GM04503 (cell line): ENCODE results near the gene ASXL1.
A peak's percentile ranks its signal among the peaks of the same experiment; 100 is the strongest.
"Not testable (repeated sequence)": the region's sequence is repeated elsewhere in the genome, so short reads cannot be mapped to it uniquely, and the experiment has no call there.

Experiments used
- DNase-seq: peaks from one replicate; pipeline ENCODE4 v3.0.0-alpha.2; 2012; ENCODE audit warnings: low read depth

Gene ASXL1

DNA sequence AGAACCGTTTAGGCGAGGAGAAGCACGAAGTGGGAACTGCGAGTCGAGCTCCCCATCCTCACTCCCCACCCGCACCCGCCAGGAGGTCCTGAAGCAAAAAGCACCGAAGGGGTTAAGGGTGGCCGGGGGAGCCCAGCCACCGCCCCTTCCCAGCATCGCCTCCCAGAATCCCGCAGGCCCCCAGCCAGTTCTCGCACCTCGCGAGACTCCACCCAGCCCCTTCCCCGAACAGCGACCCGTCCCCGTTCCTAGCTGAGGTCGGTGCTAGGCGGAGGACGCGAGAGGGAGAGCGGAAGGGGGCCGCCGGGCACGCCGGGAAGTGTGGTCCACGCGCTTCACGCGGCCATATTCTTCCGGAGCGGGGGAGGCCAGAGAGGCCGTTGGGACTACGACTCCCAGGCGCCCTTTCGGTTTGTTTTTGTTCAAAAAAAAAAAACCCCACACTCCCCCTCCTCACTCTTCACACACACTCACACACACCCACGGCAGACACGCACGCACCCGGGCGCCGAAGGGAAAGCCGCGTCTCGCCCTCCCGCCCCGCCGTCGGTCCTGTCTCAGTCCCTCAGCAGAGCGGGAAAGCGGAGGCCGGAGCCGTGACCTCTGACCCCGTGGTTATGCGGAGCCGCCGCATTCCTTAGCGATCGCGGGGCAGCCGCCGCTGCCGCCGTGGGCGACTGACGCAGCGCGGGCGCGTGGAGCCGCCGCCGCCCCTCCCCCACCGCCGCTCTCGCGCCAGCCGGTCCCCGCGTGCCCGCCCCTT lies at the start of gene ASXL1:
TSS of gene ASXL1 (plus strand) at position 463 of the 763 bp plus-strand sequence. CDS start 445 bp downstream, outside the sequence.
- DNase-seq = peak; percentile 71

DNA sequence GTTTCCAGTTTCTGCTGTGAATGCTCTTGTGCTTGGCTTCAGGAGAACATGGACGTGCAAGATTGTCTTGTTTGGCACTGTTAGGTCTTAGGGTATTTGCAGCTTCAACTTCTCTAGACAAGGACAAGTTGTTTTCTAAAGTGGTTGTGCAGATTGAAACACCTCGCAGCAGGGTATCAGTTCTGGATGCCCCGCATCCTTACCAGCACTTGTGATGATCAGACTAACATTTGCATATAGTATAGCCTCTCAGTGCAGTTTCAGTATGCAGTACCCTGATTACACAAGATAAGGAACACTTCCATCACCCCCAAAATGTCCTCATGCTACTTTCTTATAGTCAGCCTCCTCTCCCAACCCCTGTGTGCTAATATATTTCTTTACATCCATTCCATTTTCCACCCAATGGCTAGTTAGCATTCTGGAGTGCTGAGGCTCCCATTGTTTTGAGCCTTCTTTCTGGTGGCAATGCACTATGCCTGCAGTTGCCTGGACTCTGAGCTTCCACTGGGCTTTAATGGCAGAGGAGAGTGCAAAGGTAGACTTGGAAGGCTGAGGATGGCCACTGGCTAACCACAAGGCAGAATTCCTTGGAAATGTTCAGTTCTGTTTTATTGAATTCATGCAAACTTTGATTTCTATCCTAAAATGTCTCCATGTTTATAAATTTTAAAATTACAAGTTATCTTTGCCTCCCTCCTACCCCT lies 45.3 kb upstream of the ASXL1 start:
- no peak for DNase-seq

DNA sequence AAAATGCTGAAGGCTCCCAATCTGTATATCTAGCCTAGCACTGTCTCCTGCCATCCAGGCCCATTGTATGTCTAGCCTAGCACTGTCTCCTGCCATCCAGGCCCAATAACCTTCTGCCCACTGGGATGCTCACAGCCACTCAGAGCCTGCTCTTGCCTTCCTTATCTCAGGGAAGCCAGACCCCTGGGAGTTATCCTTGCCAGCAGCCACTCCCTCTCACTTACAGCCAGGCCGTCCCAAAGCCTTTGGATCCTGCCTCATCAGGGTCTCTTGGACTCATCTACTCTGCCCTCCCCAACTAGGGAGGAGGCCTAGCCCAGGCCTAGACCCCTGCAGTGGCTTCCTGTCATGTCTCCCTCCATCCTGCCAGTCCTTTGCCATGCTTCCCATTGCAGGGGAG lies 43.4 kb upstream of the ASXL1 start:
- DNase-seq = no peak

DNA sequence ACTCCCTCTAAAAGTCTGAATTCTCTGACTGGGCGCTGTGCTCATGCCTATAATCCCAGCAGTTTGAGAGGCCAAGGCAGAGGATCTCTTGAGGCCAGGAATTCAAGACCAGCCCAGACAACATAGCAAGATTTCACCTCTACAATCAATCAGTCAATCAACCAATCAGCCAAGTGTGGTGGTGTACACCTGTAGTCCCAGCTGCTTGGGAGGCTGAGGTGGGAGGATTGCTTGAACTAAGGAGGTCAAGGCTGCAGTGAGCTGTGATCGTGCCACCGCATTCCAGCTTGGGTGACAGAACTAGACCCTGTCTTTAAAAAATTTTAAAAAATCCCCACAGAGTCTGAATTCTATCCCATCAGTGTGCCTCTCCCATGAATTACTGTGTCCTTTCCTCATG lies 42.7 kb upstream of the ASXL1 start:
- no peak for DNase-seq

DNA sequence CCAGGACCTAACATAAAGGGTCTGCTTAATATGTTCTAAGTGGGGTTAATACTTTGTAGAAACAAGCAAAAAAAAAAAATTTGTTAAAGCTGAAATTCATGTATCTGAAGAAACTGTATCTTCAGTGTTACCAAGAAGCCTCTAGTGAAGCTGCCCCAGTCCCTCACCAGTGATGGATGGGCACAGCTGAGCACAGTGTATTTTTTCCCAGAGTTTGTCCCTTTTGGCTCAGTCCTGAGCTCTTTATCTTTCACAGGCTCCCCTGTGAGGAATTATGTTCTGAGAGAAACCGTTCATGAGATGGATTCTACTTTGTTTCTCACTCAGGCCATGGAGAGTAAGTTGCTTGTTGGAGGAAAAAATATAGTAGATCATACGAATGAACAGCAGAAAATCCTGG lies 42.2 kb upstream of the ASXL1 start:
- no peak for DNase-seq

DNA sequence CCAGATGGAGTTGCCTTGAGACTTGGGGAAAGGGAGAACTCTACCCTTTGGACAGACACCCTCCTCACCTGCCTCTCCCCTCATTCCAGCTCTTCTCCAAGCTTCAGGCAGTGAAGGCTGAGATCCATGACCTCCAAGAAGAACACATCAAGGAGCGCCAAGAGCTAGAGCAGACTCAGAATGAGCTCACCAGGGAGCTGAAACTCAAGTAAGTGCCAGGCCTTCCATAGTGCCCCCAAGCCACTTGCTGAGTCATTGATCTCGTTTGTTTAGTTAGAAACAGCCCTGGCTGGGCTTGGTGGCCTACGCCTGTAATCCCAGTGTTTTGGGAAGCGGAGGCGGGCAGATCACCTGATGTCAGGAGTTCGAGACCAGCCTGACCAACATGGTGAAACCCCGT lies 41.5 kb upstream of the ASXL1 start:
- DNase-seq = no peak

DNA sequence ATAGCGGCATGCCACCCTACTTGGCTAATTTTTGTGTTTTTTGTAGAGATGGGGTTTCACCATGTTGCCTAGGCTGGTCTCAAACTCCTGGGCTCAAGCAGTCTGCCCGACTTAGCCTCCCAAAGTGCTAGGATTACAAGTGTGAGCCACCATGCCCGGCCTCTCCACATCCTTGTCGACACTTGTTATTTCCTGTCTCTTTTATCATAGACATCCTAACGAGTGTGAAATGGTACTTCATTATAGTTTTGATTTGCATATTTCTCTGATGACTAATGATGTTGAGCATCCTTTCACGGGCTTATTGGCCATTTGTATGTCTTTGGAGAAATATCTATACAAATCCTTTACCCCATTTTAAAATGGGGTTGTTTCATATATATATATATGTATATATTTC lies 39.0 kb upstream of the ASXL1 start:
- DNase-seq = no peak

DNA sequence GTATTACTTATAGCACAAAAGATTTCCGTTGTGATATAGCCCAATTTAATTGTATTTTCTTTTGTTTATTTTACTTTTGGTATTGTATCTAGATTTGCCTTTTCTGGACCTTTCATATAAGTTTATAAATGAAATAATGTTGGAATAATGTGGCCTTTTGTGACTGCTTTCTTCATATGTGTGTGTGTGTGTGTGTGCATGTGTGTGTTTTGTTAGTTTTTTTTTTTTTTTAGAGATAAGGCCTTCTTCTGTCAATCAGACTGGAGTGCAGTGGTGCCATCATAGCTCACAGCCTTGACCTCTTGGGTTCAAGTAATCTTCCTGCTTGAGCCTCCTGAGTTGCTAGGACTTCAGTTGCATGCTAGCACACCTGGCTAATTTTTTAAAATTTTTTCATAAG lies 37.8 kb upstream of the ASXL1 start:
- DNase-seq = no peak

DNA sequence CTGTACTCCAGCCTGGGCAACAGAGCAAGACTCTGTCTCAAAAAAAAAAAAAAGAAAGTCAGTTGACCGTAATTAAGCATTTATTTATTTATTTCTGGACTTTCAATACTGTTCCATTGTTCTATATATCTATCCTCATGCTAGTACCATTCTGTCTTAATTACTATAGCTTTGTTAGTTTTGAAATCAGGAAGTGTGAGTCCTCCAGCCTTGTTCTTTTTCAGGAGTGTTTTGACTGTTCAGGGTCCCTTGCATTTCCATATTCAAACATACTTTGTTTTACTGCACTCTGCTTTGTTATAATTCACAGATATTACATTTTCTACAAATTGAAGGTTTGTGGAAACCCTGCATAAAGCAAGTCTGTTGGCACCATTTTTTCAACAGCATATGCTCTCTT lies 36.7 kb upstream of the ASXL1 start:
- no peak for DNase-seq

DNA sequence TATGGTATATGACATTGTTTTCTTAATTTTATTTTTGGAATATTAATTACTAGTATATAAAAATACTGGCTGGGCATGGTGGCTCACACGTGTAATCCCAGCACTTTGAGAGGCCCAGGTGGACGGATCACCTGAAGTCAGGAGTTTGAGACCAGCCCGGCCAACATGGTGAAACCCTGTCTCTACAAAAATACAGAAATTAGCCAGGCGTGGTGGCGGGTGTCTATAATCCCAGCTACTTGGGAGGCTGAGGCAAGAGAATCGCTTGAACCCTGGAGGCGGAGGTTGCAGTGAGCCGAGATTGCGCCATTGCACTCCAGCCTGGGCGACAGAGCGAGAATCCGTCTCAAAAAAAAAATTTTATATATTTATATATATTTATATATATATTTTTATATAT lies 35.9 kb upstream of the ASXL1 start:
- not testable (repeated sequence) for DNase-seq

DNA sequence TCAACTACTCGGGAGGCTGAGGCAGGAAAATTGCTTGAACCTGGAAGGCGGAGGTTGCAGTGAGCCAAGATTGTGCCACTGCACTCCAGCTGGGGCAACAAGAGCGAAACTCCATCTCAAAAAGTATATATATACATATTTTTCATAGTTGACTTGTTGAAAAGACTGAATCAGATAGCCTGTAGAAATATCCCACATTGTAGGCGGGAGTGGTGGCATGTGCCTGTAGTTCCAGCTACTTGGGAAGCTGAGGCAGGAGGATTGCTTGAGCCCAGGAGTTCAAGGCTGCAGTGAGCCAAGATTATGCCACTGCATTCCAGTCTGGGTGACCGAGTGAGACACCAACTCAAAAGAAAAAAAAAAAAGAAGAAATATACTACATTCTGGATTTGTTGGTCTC lies 34.4 kb upstream of the ASXL1 start:
- not testable (repeated sequence) for DNase-seq

DNA sequence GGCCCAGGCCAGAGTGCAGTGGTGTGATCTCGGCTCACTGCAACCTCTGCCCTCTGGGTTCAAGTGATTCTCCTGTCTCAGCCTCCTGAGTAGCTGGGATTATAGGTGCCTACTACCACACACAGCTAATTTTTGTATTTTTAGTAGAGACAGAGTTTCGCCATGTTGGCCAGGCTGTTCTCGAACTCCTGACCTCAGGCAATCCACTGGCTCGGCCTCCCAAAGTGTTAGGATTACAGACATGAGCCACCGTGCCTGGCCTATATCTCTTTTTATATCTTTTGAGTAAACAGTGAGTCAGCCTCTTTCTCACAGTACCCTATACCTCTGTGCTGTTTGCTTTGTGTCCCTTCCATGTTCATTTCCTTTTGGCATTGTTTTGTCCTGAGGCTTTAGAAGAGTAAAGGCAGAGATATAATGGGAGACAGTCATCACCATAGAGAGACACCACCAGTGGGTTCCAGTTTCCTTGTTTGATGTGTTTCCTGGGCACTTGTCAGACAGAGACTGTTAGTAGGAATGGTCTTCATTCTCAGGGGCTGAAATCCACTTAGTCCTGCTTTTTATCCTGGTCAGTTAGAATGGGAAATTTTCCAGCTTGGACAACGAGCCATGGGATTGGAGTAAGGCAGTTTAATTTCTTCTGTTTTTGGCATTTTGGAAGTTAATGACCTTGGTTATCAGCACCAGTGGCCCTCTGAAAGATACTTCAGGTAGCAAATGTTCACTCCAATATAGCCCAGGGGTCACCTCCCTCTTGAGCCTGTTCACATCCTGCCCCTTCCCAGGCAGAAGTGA lies 32.2 kb upstream of the ASXL1 start:
- DNase-seq = no peak

DNA sequence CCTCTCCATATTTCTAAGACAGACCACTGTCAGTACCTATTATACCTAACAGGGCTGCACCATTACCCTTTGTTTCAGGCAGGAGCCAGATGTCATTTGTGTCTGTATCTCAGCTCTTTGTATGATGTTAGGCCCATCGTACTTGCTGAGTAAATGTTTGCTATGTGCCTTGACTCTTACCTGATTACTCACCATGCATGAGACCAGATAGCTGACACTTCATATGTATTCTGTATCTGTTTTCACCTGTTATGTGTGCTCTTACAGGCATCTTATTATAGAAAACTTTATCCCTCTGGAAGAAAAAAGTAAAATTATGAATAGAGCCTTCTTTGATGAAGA lies 31.7 kb upstream of the ASXL1 start:
- no peak for DNase-seq

DNA sequence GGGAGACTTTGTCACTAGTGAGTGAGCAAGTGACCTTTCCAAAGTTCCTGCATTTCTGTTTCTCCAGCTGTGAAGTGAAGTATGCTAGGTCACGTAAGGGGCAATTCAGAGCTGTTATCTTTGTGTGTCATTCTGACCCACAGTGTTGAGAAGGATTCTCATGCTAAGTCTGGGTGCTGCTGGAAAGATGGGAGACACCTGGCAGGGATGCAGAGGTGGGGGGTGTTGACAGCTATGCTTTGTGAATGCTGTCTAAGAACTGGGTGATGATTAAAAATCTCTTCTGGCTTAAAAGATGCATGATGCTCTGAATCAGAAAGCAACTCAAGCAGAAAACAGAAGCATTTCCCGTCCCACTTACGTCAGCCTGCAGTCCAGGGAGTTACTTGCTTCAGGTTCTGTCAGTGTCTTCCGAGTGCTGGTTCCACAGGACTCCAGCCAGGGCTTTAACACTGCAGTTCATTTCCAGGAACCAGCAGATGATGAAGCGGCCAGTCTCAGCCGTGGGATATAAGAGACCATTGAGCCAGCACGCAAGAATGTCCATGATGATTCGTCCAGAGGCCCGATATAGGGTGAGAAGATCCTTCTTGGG lies 30.9 kb upstream of the ASXL1 start:
- no peak for DNase-seq

DNA sequence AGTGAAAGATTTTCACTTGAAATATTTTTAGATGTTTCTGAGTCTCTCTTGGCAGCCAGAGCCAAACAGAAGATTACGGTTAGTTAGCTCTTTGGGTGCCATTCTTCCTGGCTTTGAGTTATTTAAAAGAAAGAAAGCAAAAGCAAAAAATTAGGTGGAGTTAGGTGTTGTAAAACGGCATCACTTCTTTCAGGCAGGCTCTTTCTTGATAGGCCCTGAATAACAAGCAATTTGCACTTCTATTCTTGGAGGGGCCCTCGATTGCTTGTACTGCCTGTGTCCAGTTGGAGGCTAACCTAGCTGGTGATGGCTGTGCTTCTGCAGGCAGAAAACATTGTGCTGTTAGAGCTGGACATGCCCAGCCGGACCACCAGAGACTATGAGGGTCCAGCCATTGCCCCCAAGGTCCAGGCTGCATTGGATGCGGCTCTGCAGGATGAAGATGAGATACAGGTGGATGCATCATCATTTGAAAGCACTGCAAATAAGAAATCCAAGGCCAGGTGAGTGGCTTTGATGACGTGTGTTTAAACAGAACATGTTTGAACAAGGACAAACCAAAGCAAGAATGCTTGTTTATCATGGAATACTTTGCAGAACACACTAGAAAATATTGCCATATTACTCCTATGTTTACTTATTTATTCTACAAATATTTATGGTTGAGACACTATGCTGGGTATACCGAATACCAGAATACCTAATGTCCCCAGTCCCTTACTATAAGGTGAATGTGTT lies 28.1 kb upstream of the ASXL1 start:
- no peak for DNase-seq

DNA sequence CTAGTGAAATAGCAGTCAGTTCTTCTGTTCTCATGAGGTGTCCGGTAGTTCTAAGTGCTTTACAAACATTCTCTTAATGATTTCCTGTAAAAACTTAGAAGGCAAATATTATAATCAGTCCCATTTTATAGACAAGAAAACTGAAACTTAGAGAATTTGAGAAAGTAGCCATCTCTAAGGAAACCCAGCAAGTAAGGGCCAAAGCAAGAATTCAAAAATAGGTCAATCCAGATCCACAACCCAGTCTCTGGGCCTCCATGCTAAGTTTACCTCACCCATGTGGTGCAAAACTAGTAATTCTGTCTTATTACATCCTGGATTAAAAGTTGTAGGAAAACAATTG lies 27.6 kb upstream of the ASXL1 start:
- no peak for DNase-seq

DNA sequence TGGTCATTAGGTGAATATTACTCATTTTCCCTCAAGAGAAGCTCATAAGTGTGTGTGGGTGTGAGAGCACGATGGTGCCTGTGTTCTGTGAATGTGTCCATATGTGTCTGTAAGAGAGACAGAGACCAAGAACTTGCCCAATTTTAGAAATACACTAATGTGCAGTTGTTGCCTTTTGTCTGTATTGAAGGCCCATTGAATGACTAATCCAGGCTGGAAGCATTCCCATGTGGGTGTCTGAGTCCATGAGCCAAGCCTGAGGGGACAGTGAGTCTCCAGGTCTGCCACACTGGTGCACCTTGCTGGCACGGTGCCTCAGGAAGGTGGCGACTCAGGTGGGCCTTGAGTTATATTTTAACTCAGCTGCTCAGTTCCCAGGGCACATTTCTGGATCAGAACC lies 25.5 kb upstream of the ASXL1 start:
- DNase-seq = no peak

DNA sequence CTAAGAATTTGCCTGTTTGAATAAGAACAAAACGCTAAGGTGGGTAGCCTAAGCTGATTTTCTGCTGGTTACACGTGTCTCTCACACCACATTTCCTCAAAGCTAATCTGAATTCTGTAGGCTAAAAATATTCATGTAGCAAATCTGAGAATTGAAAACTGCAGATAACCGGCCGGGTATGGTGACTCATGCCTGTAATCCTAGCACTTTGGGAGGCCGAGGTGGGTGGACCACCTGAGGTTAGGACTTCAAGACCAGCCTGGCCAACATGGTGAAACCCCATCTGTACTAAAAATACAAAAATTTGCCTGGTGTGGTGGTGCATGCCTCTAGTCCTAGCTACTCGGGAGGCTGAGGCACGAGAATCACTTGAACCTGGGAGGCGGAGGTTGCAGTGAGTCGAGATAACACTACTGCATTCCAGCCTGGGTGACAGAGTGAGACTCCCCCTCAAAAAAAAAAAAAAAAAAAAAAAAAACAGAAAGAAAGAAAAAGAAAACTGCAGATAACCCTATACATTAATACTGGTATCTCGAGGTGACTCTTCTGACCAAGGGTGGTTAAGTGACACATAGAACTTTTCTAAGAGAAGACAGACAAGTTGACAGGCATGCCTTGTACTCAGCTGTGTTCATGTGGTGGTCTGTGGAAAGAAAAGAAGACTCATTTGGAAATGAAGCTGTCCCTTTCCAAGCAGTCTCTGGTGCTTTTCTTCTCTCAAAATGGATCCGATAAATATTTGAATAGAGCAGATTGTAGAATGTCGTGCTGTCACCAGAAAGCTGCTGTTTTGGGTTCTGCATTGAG lies 24.7 kb upstream of the ASXL1 start:
- no peak for DNase-seq

DNA sequence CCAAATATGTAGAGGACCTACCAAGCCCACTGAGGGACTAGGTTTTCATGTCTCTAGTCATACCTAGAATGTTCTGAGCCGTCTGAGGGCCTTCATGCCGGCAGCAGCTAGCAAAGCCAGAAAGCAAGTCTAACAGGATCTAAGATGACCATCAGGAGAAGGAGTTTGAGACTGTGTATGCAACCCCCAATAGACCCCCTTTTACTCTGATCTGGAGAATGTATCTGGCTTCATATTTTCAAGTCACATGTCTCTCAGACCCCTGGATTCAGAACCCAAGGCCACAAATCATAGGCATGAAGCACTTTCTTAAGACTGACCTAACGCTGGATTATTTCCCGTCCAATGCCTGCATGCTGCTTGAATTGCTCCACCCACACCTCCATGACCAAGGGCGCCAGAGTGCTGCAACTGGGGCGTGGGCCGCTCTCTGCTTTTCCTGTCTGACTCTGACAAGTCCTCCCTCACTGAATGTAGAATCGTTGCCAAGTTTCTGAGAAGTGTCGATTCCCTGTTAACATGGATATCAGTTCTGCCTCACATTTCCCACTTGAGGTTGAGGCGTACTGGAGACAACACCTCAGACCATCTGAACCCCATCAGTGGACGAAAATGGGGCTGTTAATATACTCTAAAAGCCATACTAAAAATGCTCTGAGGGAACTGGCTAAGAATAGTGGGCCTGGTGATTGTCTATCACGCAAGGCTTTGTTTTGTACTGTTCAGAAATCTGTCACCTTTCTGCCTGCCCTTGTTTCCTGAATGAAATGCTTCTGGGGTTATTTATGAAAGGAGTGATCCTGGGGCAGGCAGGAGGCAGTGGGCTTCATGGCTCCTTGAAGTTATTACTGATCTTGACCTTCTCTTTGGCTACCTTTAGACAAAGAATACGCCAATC lies 23.9 kb upstream of the ASXL1 start:
- DNase-seq = no peak

DNA sequence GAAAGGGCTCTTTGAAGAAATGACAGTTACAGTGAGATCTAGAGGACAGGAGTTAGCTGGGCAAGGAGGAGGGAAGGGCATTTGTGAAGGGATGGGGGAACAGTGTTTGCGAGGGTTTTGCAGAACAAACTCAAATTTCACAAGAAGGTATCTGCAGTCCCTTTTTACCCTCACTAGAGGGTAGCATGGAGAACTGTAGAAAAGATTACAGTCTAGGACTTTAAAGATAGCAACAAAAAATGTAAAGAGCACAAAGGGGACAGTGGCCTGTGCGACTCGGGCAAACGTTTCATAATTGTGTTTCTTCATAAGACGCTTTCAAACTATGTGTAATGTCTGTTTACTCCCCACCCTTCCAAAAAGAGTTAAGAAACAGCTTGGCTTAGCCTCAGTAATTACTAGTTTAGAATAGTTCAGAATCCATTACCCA lies 21.2 kb upstream of the ASXL1 start:
- DNase-seq = no peak
